ENCODE measurements around the gene GGN. TPM values are rescaled to one million over a fixed set of nuclear protein-coding genes. Genes with fewer than 3 reads are reported as not detected.

The GGN gene
- total and polyA plus RNA-seq, 2 experiments from 2014 or later: 0.98 to 1.2 TPM

- no peak overlapping the region for H3K27ac ChIP-seq
- H3K4me3 ChIP-seq: no peak overlapping the region
- no peaks in the 10 kb centered on the region for H3K27me3 ChIP-seq
- no peaks in the 10 kb centered on the region for H3K36me3 ChIP-seq
- no peak for TF ChIP-seq CTCF (IDR thresholded peaks at IDR 0.05; ENCODE audit: low read depth, low read length)
- no peaks in the 10 kb centered on the region for H3K4me1 ChIP-seq (ENCODE audit: low read depth)
- no peaks in the 10 kb centered on the region for H3K9me3 ChIP-seq (ENCODE audit: low read depth)
- peak; percentile 27 to 59 for DNase-seq (ENCODE audit: low read depth in 1 of 2, low spot score in 1 of 2)
These were observed 6.7 kb upstream of the GGN start for GRCh38 chr19:38394488-38394887.

- no peak for TF ChIP-seq CTCF (IDR thresholded peaks at IDR 0.05; ENCODE audit: low read depth, low read length)
- DNase-seq (ENCODE audit: low read depth in 1 of 2, low spot score in 1 of 2): peak in 1 of 2 donors; percentile 36
- no peaks in the 10 kb centered on the region for H3K36me3 ChIP-seq
- H3K27ac ChIP-seq: no peak overlapping the region
- H3K4me3 ChIP-seq: no peak overlapping the region
- H3K9me3 ChIP-seq (ENCODE audit: low read depth): no peaks in the 10 kb centered on the region
- no peaks in the 10 kb centered on the region for H3K4me1 ChIP-seq (ENCODE audit: low read depth)
- no peaks in the 10 kb centered on the region for H3K27me3 ChIP-seq
These were observed 5.0 kb upstream of the GGN start for GRCh38 chr19:38392707-38393308.

GRCh38 chr19:38391911-38392464 lies 4.2 kb upstream of the GGN start:
- no peak for DNase-seq (ENCODE audit: low read depth in 1 of 2, low spot score in 1 of 2)
- Histone ChIP-seq H3K4me3 (no peak overlapping the region), H3K9me3 (ENCODE audit: low read depth) (no peaks in the 10 kb centered on the region), H3K27me3 (no peaks in the 10 kb centered on the region), H3K4me1 (ENCODE audit: low read depth) (no peaks in the 10 kb centered on the region), H3K36me3 (no peaks in the 10 kb centered on the region), H3K27ac (no peak overlapping the region)
- TF ChIP-seq CTCF (IDR thresholded peaks at IDR 0.05; ENCODE audit: low read depth, low read length): no peak

- Histone ChIP-seq H3K27me3 (no peaks in the 10 kb centered on the region), H3K4me1 (ENCODE audit: low read depth) (no peaks in the 10 kb centered on the region), H3K9me3 (ENCODE audit: low read depth) (no peaks in the 10 kb centered on the region), H3K27ac (no peak overlapping the region), H3K4me3 (no peak overlapping the region), H3K36me3 (no peaks in the 10 kb centered on the region)
- DNase-seq (ENCODE audit: low read depth in 1 of 2, low spot score in 1 of 2): no peak
- no peak for TF ChIP-seq CTCF (IDR thresholded peaks at IDR 0.05; ENCODE audit: low read depth, low read length)
These were observed 2.4 kb upstream of the GGN start for GRCh38 chr19:38389957-38390924.

GRCh38 chr19:38389101-38389925 lies 1.5 kb upstream of the GGN start:
- Histone ChIP-seq H3K4me3 (peak overlapping the region; percentile 52), H3K36me3 (no peaks in the 10 kb centered on the region), H3K9me3 (ENCODE audit: low read depth) (no peaks in the 10 kb centered on the region), H3K4me1 (ENCODE audit: low read depth) (no peaks in the 10 kb centered on the region), H3K27ac (no peak overlapping the region), H3K27me3 (no peaks in the 10 kb centered on the region)
- TF ChIP-seq CTCF (IDR thresholded peaks at IDR 0.05; ENCODE audit: low read depth, low read length): no peak
- peak; percentile 41 to 80 for DNase-seq (ENCODE audit: low read depth in 1 of 2, low spot score in 1 of 2)
